ENCODE measurements around the gene GADD45G.

Gene GADD45G

DNA sequence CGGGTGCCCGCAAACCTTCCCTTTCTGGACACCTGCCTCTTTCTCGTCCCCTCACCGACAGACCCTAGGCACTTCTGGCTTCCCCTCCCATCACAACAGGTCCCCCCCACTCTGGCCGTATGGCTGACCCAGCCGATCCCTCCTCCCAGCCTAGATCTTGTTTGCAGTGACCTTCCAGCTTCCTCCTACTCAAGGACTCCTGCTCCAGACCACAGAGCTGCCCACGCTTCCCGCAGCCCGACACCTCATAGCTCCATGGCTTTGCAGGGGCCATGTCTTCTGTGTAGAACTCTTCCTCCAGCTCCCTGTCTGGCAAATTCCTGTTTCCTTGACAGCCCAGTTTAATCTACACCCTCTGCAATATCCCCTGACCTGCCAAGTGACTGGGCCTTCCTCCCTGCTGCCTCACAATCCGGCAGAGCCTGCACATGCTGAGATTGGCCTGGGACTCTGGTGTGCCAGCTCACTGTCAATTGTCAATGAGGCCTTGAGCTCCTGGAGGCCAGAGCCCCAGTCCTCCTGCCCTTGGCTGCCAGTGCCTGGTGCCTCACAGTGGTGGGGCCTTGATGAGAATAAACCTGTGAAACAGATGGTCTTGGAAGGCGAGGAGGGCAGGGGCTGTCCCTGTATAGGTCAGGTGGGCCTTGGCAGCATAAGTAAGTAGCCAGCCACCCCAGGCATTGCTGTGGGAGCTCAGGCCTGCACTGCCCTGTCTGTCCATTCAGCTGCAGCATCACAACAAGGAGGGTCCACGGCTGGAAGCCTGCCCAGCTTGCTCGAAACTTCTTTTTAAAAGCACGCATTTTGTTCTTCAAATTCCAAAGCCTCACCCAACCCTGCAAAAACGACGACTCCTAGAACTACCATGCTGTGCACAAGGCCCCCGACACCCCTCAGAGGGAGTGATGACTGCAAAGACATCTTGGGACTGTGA lies 50.5 kb downstream of the GADD45G start:
- no peak for DNase-seq

Measured in NCI-H69 (cell line).